H1 (cell line): Measurements from ENCODE around the gene ARHGAP25. TPM values are rescaled to one million over a fixed set of nuclear protein-coding genes. Genes with fewer than 3 reads are reported as not detected.
A peak's percentile ranks its signal among the peaks of the same experiment; 100 is the strongest.

Experiments used
- CTCF ChIA-PET: fragments of 300-600 bp; sonication (Branson Sonifier 250); formaldehyde crosslinking; loops from one replicate; lab custom pipeline; 2021; ENCODE audit not compliant: partially characterized antibody; lab: Charles Lee
- POLR2A ChIA-PET: fragments of 300-600 bp; sonication (Branson Sonifier 250); formaldehyde crosslinking; loops from one replicate; lab custom pipeline; 2021; ENCODE audit warnings: inconsistent platforms; ENCODE audit not compliant: partially characterized antibody; lab: Charles Lee
- DNase-seq, 2 experiments: peaks; one replicate each; pipeline versions ENCODE4 v3.0.0 to v3.0.0-alpha.2; 2010 to 2022; ENCODE audit warnings: low spot score in 2 of 2, low read depth in 1 of 2, mixed read lengths in 1 of 2
- FAIRE-seq: peaks from 2 replicates; lab custom pipeline; 2011; peaks lifted over from hg19 to GRCh38; lab: Jason Lieb, UNC
- H2AFZ ChIP-seq: 2 replicates; pipeline ENCODE4 v1.8.1; 2012; ENCODE audit warnings: low read length, inconsistent platforms
- H2AK5ac ChIP-seq: 2 replicates; pipeline ENCODE4 v1.6.1; 2013; ENCODE audit warnings: low read depth, low read length
- H2BK120ac ChIP-seq: replicated peaks from 2 replicates; pipeline ENCODE3; 2013; ENCODE audit warnings: low read depth, low read length, inconsistent platforms
- H2BK12ac ChIP-seq: 2 replicates; pipeline ENCODE4 v1.6.1; 2013; ENCODE audit warnings: low read depth, low read length
- H2BK15ac ChIP-seq: 2 replicates; pipeline ENCODE4 v1.6.1; 2013; ENCODE audit warnings: low read length
- H2BK20ac ChIP-seq: 2 replicates; pipeline ENCODE4 v1.6.1; 2013; ENCODE audit warnings: low read length
- H2BK5ac ChIP-seq: 2 replicates; pipeline ENCODE4 v1.6.1; 2013; ENCODE audit warnings: low read depth, low read length
- H3K14ac ChIP-seq: 2 replicates; pipeline ENCODE4 v1.6.1; 2013; ENCODE audit warnings: inconsistent platforms; ENCODE audit not compliant: insufficient read length
- H3K18ac ChIP-seq: 2 replicates; pipeline ENCODE4 v1.6.1; 2013; ENCODE audit warnings: low read length; ENCODE audit errors: extremely low read depth
- H3K23ac ChIP-seq: 2 replicates; pipeline ENCODE4 v1.6.1; 2013; ENCODE audit warnings: inconsistent platforms; ENCODE audit not compliant: insufficient read length
- H3K23me2 ChIP-seq: 2 replicates; pipeline ENCODE4 v1.6.1; 2013; ENCODE audit warnings: low read depth, low read length
- H3K27ac ChIP-seq: 2 replicates; pipeline ENCODE4 v1.6.1; 2011; ENCODE audit warnings: low read depth, low read length, inconsistent platforms
- H3K27me3 ChIP-seq, 4 experiments: replicated peaks in 1 of 4; 1 replicate in 1 of 4; 2 replicates in 3 of 4; pipeline versions ENCODE4 v1.6.1 to v1.8.1; 2011 to 2013; ENCODE audit warnings: low read length in 3 of 4, mild to moderate bottlenecking in 3 of 4, inconsistent platforms in 2 of 4, mixed read lengths in 2 of 4, moderate library complexity in 1 of 4; ENCODE audit not compliant: control insufficient read depth in 3 of 4, insufficient read depth in 3 of 4; ENCODE audit errors: extremely low read depth in 1 of 4
- H3K36me3 ChIP-seq, 4 experiments: 2 replicates each; pipeline versions ENCODE4 v1.6.1 to v1.8.1; 2011 to 2013; ENCODE audit warnings: mild to moderate bottlenecking in 4 of 4, low read length in 3 of 4, moderate library complexity in 2 of 4, control low read depth in 1 of 4, inconsistent platforms in 1 of 4; ENCODE audit not compliant: insufficient read depth in 4 of 4, control insufficient read depth in 2 of 4
- H3K4ac ChIP-seq: replicated peaks from 2 replicates; pipeline ENCODE3; 2013; ENCODE audit warnings: low read length, low read depth, mixed read lengths, inconsistent platforms; ENCODE audit not compliant: insufficient read length
- H3K4me1 ChIP-seq, 4 experiments: replicated peaks in 1 of 4; 1 replicate in 1 of 4; 2 replicates in 3 of 4; pipeline versions ENCODE4 v1.6.1 to v1.8.1; 2011 to 2013; ENCODE audit warnings: low read length in 3 of 4, inconsistent platforms in 2 of 4, mixed read lengths in 1 of 4; ENCODE audit not compliant: insufficient read depth in 4 of 4, control insufficient read depth in 3 of 4
- H3K4me2 ChIP-seq, 2 experiments: 2 replicates each; pipeline versions ENCODE4 v1.6.1 to v1.8.1; 2011 to 2013; ENCODE audit warnings: low read depth in 2 of 2, low read length in 2 of 2, control low read depth in 1 of 2, inconsistent platforms in 1 of 2, mild to moderate bottlenecking in 1 of 2; ENCODE audit not compliant: insufficient read depth in 1 of 2
- H3K4me3 ChIP-seq, 4 experiments: fragments of 200-600, 300-600 bp in 1 of 4; sonication (generic), shearing (Covaris generic), sonication (Bioruptor Twin) in 1 of 4; 2 replicates each; pipeline versions ENCODE4 v1.5.1 to v1.8.1; 2011 to 2016; ENCODE audit warnings: low read length in 4 of 4, low read depth in 3 of 4, control low read depth in 2 of 4, inconsistent platforms in 2 of 4, mild to moderate bottlenecking in 2 of 4, mixed read lengths in 1 of 4, moderate library complexity in 1 of 4; ENCODE audit not compliant: insufficient read depth in 2 of 4; ENCODE audit errors: extremely low read depth in 1 of 4
- H3K56ac ChIP-seq: replicated peaks from 2 replicates; pipeline ENCODE3; 2013; ENCODE audit warnings: low read depth, mild to moderate bottlenecking, mixed read lengths, low read length, inconsistent platforms; ENCODE audit not compliant: insufficient read length
- H3K79me1 ChIP-seq: 2 replicates; pipeline ENCODE4 v1.6.1; 2013; ENCODE audit warnings: low read depth, low read length, control low read depth
- H3K79me2 ChIP-seq, 2 experiments: 2 replicates each; pipeline versions ENCODE4 v1.6.1 to v1.8.1; 2012 to 2013; ENCODE audit warnings: low read length in 2 of 2, mild to moderate bottlenecking in 2 of 2, inconsistent platforms in 1 of 2; ENCODE audit not compliant: insufficient read depth in 2 of 2, control insufficient read depth in 1 of 2
- H3K9ac ChIP-seq, 4 experiments: replicated peaks in 1 of 4; 1 replicate in 1 of 4; 2 replicates in 3 of 4; pipeline versions ENCODE4 v1.6.1 to v1.8.1; 2011 to 2013; ENCODE audit warnings: low read depth in 3 of 4, low read length in 3 of 4, control low read depth in 2 of 4, mild to moderate bottlenecking in 2 of 4, moderate library complexity in 2 of 4, inconsistent platforms in 1 of 4; ENCODE audit errors: extremely low read depth in 1 of 4
- H3K9me3 ChIP-seq, 2 experiments: 2 replicates each; pipeline versions ENCODE4 v1.6.1 to v1.8.1; 2012 to 2013; ENCODE audit warnings: mild to moderate bottlenecking in 2 of 2, moderate library complexity in 2 of 2, control low read depth in 1 of 2, inconsistent platforms in 1 of 2, low read depth in 1 of 2, low read length in 1 of 2, mixed read lengths in 1 of 2; ENCODE audit not compliant: insufficient read depth in 2 of 2
- H4K20me1 ChIP-seq, 2 experiments: replicated peaks in 1 of 2; 2 replicates each; pipeline versions ENCODE3 to v1.8.1; 2011 to 2013; ENCODE audit warnings: inconsistent platforms in 2 of 2, low read length in 2 of 2, mild to moderate bottlenecking in 1 of 2; ENCODE audit not compliant: insufficient read depth in 2 of 2, control insufficient read depth in 1 of 2
- H4K5ac ChIP-seq: 2 replicates; pipeline ENCODE4 v1.6.1; 2013; ENCODE audit warnings: low read length, low read depth, mixed read lengths, inconsistent platforms; ENCODE audit not compliant: insufficient read length
- H4K8ac ChIP-seq: 2 replicates; pipeline ENCODE4 v1.8.0; 2013; ENCODE audit warnings: mild to moderate bottlenecking, moderate library complexity, low read length, inconsistent platforms; ENCODE audit not compliant: insufficient read depth; ENCODE audit errors: extremely low read depth
- H4K91ac ChIP-seq: replicated peaks from 2 replicates; pipeline ENCODE3; 2013; ENCODE audit warnings: low read length, mixed read lengths, inconsistent platforms; ENCODE audit not compliant: insufficient read length
- WGBS, 2 experiments: shearing (Covaris generic) in 1 of 2; methylation state at CpG; one replicate each; pipeline versions ENCODE4 v1.1.6 to v1.1.7; 2013 to 2015; ENCODE audit warnings: low lambda C conversion rate in 2 of 2, mixed read lengths in 2 of 2, inconsistent platforms in 1 of 2, low coverage in 1 of 2, missing lambda C conversion rate in 1 of 2; ENCODE audit not compliant: insufficient replicate concordance in 2 of 2, insufficient coverage in 1 of 2, insufficient read length in 1 of 2; ENCODE audit errors: extremely low coverage in 1 of 2, missing lambda C conversion rate in 1 of 2; 5-methylcytosine and 5-hydroxymethylcytosine counted together
- polyA plus RNA-seq, 7 experiments: library from polyadenylated mRNA; depleted of rRNA in 3 of 7; stranded (reverse) in 5 of 7; unstranded in 2 of 7; fragments of >200 nt in 5 of 7; fragments of 200-250 nt in 2 of 7; gene quantifications; 1 replicate in 5 of 7; 2 replicates in 1 of 7; 4 replicates in 1 of 7; pipeline versions ENCODE4 v1.2.1 to v1.2.3, GENCODE V29; 2011 to 2013; ENCODE audit warnings: missing spikeins in 2 of 7, mixed read lengths in 2 of 7
- total RNA-seq: library from RNA; stranded (reverse); fragmentation: NEBNext Ultra II Directional; extraction: Animal tissue kit (Norgen Biotek cat#: 25700); gene quantifications from 2 replicates; pipeline ENCODE4 v1.2.1, GENCODE V29; 2021

The ARHGAP25 gene
- total and polyA plus RNA-seq, 2 of the 8 experiments (the other 6 are each of a cell fraction or from before 2014, with no cell fraction given): 1.00 to 1.2 TPM

DNA sequence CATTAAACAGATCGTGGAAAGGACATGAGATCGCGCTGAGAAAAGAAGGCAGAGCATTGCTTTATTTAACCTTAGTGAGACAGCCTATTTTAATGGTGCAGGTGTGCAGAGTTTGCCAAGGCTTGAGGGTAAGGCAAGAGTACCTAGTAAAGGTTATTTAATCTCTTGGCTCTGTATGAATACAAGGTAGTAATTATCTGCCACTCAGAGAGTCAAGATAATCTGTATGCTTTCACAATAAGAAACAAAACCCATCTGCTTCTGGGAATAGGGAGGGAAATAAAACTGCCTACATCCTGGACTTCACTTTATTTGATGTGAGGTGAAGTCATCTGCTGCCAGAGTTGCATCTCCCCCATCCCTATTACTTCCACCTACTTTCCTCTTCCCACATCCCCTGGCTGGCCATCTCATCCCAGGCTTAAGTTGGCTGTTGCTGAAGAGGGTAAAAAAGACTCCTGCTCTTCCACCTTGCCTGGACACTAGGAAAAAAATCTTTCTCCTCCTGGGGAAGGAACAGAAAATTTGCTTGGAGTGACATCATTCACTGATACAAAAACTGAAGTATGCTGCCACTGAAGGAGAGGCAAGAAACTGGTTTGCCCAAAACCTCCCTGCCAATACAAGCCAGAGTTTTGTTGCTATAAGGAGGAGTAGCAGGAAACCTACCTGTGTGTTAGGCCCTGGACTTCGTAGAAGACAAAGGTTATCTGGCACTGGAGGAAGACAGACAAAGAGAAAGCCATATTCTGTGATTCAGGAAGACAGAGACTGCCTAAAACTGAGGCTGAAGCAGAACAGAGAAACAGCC lies 35.8 kb upstream of the ARHGAP25 start:
- no peak overlapping the region for H3K9ac ChIP-seq
- FAIRE-seq (no peak), DNase-seq (no peak)
- H3K27me3 ChIP-seq: no peaks in the 10 kb centered on the region
- H2BK20ac ChIP-seq: peak overlapping the region; percentile 73; the same call in 1 of the 2 replicates
- H3K14ac ChIP-seq: no peak overlapping the region
- no peak overlapping the region for H2BK120ac ChIP-seq
- H2BK15ac ChIP-seq: no peak overlapping the region
- 96% methylated on average over 4 of the region's 4 CpGs; no CpG with 5 or more reads in 1 of the 2 experiments for WGBS, 2 experiments
- no peak overlapping the region for H3K27ac ChIP-seq
- no peak overlapping the region for H3K4me2 ChIP-seq
- peak overlapping the region; percentile 49 for H4K91ac ChIP-seq
- H3K4me3 ChIP-seq: no peak overlapping the region
- no peaks in the 10 kb centered on the region for H3K79me2 ChIP-seq
- CTCF ChIA-PET: interaction anchor here (1.7 kb wide), 1 partner anchor 10 kb away, joined by 7 read pairs; no protein-coding TSS in a partner anchor
- POLR2A ChIA-PET: no interaction called here
- no peaks in the 10 kb centered on the region for H4K20me1 ChIP-seq
- H3K56ac ChIP-seq: no peak overlapping the region
- H4K8ac ChIP-seq: no peak overlapping the region
- H4K5ac ChIP-seq: no peak overlapping the region
- H3K4me1 ChIP-seq: peaks cover 0 to 6% (median 2%) of the 10 kb centered on the region in 4 experiments; a peak in 2 of 7 replicates
- no peak overlapping the region for H2BK5ac ChIP-seq
- no peak overlapping the region for H2BK12ac ChIP-seq
- no peak overlapping the region for H2AK5ac ChIP-seq
- H3K9me3 ChIP-seq: peaks cover 7 to 17% of the 10 kb centered on the region in 2 experiments; a peak in 2 of 4 replicates
- no peak overlapping the region for H3K18ac ChIP-seq
- H3K23ac ChIP-seq: no peak overlapping the region
- H3K36me3 ChIP-seq: no peaks in the 10 kb centered on the region; a peak in 3 of 8 replicates
- H3K23me2 ChIP-seq: no peaks in the 10 kb centered on the region
- H3K79me1 ChIP-seq: no peaks in the 10 kb centered on the region
- H2AFZ ChIP-seq: no peak overlapping the region
- H3K4ac ChIP-seq: no peak overlapping the region
